KMS-11 (cell line): ENCODE measurements around the gene NCK2.

Source experiments
- H2AFZ ChIP-seq: fragments of 200-600 bp; sonication (generic); 2 replicates; pipeline ENCODE4 v1.6.1; 2016; ENCODE audit warnings: antibody characterized with exemption, mixed run types, low read depth
- H3K27ac ChIP-seq: fragments of 200-600 bp; sonication (generic); 2 replicates; pipeline ENCODE4 v1.6.1; 2016; ENCODE audit warnings: mild to moderate bottlenecking, mixed run types
- H3K27me3 ChIP-seq: fragments of 200-600 bp; sonication (generic); 2 replicates; pipeline ENCODE4 v1.6.1; 2017; ENCODE audit warnings: mild to moderate bottlenecking, low read depth, mixed run types, moderate library complexity; ENCODE audit not compliant: insufficient read depth
- H3K36me3 ChIP-seq: fragments of 200-600 bp; sonication (generic); 2 replicates; pipeline ENCODE4 v1.6.1; 2017; ENCODE audit warnings: mild to moderate bottlenecking, mixed run types; ENCODE audit not compliant: insufficient read depth
- H3K4me1 ChIP-seq: fragments of 200-600 bp; sonication (generic); 2 replicates; pipeline ENCODE4 v1.6.1; 2016; ENCODE audit warnings: mild to moderate bottlenecking, low read depth, mixed run types; ENCODE audit not compliant: poor library complexity, severe bottlenecking
- H3K4me2 ChIP-seq: fragments of 200-600 bp; sonication (generic); 2 replicates; pipeline ENCODE4 v1.7.0; 2016; ENCODE audit warnings: mild to moderate bottlenecking, mixed run types
- H3K4me3 ChIP-seq: fragments of 200-600 bp; sonication (generic); IDR thresholded peaks from 2 replicates; pipeline ENCODE4 v1.6.1; 2017; ENCODE audit warnings: low read depth, low read length, mixed read lengths; ENCODE audit not compliant: insufficient read depth
- H3K79me2 ChIP-seq: fragments of 200-600 bp; sonication (generic); 2 replicates; pipeline ENCODE4 v1.6.1; 2016; ENCODE audit warnings: low read depth, mixed run types; ENCODE audit not compliant: insufficient read depth
- H3K9ac ChIP-seq: fragments of 200-600 bp; sonication (generic); 2 replicates; pipeline ENCODE4 v1.6.1; 2016; ENCODE audit warnings: mild to moderate bottlenecking, mixed run types
- H4K20me1 ChIP-seq: fragments of 200-600 bp; sonication (generic); 2 replicates; pipeline ENCODE4 v1.6.1; 2016; ENCODE audit warnings: mild to moderate bottlenecking, mixed run types; ENCODE audit not compliant: insufficient read depth
- TF ChIP-seq, protein P1 (sequence below): fragments of 200-600 bp; sonication (generic); conservative IDR thresholded peaks from 2 replicates; pipeline ENCODE4 v1.6.1; 2017; ENCODE audit warnings: low read depth, mild to moderate bottlenecking, antibody characterized with exemption, low read length, moderate library complexity, mixed read lengths

NCK2 gene

GRCh38 chr2:105885456-105885855 lies 140.7 kb downstream of the NCK2 start:
- H4K20me1 ChIP-seq, result no peaks in the 10 kb centered on the region
- no peak overlapping the region for H3K4me3 ChIP-seq
- no peaks in the 10 kb centered on the region for H3K36me3 ChIP-seq
- no peaks in the 10 kb centered on the region for H3K79me2 ChIP-seq
- no peaks in the 10 kb centered on the region for H3K27me3 ChIP-seq
- no peak overlapping the region for H2AFZ ChIP-seq
- no peak overlapping the region for H3K9ac ChIP-seq
- TF ChIP-seq, protein P1, sequence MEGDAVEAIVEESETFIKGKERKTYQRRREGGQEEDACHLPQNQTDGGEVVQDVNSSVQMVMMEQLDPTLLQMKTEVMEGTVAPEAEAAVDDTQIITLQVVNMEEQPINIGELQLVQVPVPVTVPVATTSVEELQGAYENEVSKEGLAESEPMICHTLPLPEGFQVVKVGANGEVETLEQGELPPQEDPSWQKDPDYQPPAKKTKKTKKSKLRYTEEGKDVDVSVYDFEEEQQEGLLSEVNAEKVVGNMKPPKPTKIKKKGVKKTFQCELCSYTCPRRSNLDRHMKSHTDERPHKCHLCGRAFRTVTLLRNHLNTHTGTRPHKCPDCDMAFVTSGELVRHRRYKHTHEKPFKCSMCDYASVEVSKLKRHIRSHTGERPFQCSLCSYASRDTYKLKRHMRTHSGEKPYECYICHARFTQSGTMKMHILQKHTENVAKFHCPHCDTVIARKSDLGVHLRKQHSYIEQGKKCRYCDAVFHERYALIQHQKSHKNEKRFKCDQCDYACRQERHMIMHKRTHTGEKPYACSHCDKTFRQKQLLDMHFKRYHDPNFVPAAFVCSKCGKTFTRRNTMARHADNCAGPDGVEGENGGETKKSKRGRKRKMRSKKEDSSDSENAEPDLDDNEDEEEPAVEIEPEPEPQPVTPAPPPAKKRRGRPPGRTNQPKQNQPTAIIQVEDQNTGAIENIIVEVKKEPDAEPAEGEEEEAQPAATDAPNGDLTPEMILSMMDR, result no peak
- peaks cover 14% of the 10 kb centered on the region for H3K4me1 ChIP-seq
- 0 out of 2 replicates have a peak overlapping the region, but pooled peaks have one; percentile 9 for H3K4me2 ChIP-seq
- no peak overlapping the region for H3K27ac ChIP-seq

DNA sequence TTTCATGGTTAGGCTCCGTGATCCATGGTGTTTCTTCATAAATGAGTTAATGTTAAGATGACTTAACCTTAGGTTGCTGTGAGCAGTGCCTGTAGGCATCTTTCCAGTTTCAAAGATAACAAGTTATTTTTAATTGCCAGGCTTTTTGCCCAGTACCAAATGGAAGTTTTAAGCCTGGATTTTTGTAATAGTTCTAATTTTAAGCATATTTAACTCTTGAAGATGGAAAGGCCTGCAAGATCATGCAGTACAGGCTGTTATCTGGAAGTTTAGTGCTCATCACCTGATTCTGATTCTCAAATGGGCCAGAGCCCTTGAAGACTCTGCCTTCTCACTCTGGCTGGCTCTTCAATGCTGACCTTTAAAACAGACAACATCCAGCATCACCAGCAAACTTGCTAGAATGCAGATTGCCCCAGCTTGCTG lies 141.3 kb downstream of the NCK2 start:
- no peaks in the 10 kb centered on the region for H3K27me3 ChIP-seq
- no peaks in the 10 kb centered on the region for H3K36me3 ChIP-seq
- no peaks in the 10 kb centered on the region for H4K20me1 ChIP-seq
- no peak overlapping the region for H3K4me2 ChIP-seq
- H3K4me1 ChIP-seq, result peaks cover 14% of the 10 kb centered on the region
- H3K9ac ChIP-seq, result no peak overlapping the region
- H3K27ac ChIP-seq, result no peak overlapping the region
- no peak overlapping the region for H2AFZ ChIP-seq
- no peak overlapping the region for H3K4me3 ChIP-seq
- TF ChIP-seq, protein P1, result no peak
- H3K79me2 ChIP-seq, result no peaks in the 10 kb centered on the region

- no peaks in the 10 kb centered on the region for H3K79me2 ChIP-seq
- no peak overlapping the region for H3K9ac ChIP-seq
- no peak overlapping the region for H3K4me2 ChIP-seq
- no peaks in the 10 kb centered on the region for H3K36me3 ChIP-seq
- H3K27ac ChIP-seq, result no peak overlapping the region
- TF ChIP-seq, protein P1, result no peak
- H3K4me3 ChIP-seq, result no peak overlapping the region
- H3K27me3 ChIP-seq, result no peaks in the 10 kb centered on the region
- peaks cover 14% of the 10 kb centered on the region for H3K4me1 ChIP-seq
- no peak overlapping the region for H2AFZ ChIP-seq
- H4K20me1 ChIP-seq, result no peaks in the 10 kb centered on the region
Observed at GRCh38 chr2:105886687-105887086, 142.0 kb downstream of the NCK2 start.

GRCh38 chr2:105887256-105887655 lies 142.5 kb downstream of the NCK2 start:
- no peak overlapping the region for H3K4me2 ChIP-seq
- no peak overlapping the region for H3K9ac ChIP-seq
- H3K27ac ChIP-seq, result no peak overlapping the region
- no peak overlapping the region for H3K4me3 ChIP-seq
- H3K4me1 ChIP-seq, result peaks cover 14% of the 10 kb centered on the region
- no peaks in the 10 kb centered on the region for H3K79me2 ChIP-seq
- H3K27me3 ChIP-seq, result no peaks in the 10 kb centered on the region
- H2AFZ ChIP-seq, result no peak overlapping the region
- H4K20me1 ChIP-seq, result no peaks in the 10 kb centered on the region
- H3K36me3 ChIP-seq, result no peaks in the 10 kb centered on the region
- TF ChIP-seq, protein P1, result no peak

- Histone ChIP-seq H3K4me3 (no peak overlapping the region), H3K27ac (no peak overlapping the region), H3K79me2 (no peaks in the 10 kb centered on the region), H3K4me1 (peaks cover 14% of the 10 kb centered on the region), H3K4me2 (no peak overlapping the region), H2AFZ (no peak overlapping the region), H3K36me3 (no peaks in the 10 kb centered on the region), H3K9ac (no peak overlapping the region), H4K20me1 (no peaks in the 10 kb centered on the region), H3K27me3 (no peaks in the 10 kb centered on the region)
- TF ChIP-seq, protein P1, result no peak
Observed at GRCh38 chr2:105888625-105889024, 143.9 kb downstream of the NCK2 start.
